Measurements from ENCODE around the gene TRPM3. TPM values are rescaled to one million over a fixed set of nuclear protein-coding genes. Genes with fewer than 3 reads are reported as not detected.

TRPM3 gene
- polyA plus RNA-seq, 2 of the 4 experiments (the other 2 are of a cell fraction): not detected

DNA sequence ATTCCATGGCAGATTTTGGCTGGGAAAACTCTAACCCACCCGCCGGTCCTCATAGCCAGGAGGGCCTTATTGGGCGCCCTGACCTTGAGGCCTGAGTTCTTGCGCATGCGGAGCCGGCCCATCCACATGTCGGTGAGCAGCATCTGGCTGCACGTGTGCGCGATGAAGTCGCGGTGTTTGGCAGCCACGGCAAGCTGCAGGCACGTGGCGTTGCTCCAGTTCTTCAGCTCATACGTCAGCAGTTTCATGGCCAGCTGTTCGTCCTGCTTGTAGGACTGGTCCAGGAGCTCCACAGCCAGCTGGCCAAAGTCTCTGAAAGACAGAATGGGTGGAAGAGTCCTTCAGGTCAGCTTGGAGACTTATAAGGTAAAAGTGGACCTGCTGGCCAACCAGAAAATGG is 502.6 kb downstream of the TRPM3 start:
- ATAC-seq (no peak), FAIRE-seq (no peak), DNase-seq (ENCODE audit: low read depth in 1 of 2, low spot score in 1 of 2) (no peak)
- TF ChIP-seq, protein P1, sequence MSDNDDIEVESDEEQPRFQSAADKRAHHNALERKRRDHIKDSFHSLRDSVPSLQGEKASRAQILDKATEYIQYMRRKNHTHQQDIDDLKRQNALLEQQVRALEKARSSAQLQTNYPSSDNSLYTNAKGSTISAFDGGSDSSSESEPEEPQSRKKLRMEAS (IDR thresholded peaks at IDR 0.05): no peak
- TF ChIP-seq MAFK (IDR thresholded peaks at IDR 0.05; ENCODE audit: partially characterized antibody): no peak
- no peak for TF ChIP-seq RARB (CRISPR knock-in tag; IDR thresholded peaks at IDR 0.05)
- no peak for TF ChIP-seq MYC (IDR thresholded peaks at IDR 0.05; ENCODE audit: borderline replicate concordance, low read length)
- TF ChIP-seq, protein P2, sequence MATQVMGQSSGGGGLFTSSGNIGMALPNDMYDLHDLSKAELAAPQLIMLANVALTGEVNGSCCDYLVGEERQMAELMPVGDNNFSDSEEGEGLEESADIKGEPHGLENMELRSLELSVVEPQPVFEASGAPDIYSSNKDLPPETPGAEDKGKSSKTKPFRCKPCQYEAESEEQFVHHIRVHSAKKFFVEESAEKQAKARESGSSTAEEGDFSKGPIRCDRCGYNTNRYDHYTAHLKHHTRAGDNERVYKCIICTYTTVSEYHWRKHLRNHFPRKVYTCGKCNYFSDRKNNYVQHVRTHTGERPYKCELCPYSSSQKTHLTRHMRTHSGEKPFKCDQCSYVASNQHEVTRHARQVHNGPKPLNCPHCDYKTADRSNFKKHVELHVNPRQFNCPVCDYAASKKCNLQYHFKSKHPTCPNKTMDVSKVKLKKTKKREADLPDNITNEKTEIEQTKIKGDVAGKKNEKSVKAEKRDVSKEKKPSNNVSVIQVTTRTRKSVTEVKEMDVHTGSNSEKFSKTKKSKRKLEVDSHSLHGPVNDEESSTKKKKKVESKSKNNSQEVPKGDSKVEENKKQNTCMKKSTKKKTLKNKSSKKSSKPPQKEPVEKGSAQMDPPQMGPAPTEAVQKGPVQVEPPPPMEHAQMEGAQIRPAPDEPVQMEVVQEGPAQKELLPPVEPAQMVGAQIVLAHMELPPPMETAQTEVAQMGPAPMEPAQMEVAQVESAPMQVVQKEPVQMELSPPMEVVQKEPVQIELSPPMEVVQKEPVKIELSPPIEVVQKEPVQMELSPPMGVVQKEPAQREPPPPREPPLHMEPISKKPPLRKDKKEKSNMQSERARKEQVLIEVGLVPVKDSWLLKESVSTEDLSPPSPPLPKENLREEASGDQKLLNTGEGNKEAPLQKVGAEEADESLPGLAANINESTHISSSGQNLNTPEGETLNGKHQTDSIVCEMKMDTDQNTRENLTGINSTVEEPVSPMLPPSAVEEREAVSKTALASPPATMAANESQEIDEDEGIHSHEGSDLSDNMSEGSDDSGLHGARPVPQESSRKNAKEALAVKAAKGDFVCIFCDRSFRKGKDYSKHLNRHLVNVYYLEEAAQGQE (IDR thresholded peaks at IDR 0.05): no peak
- TF ChIP-seq, protein P3, sequence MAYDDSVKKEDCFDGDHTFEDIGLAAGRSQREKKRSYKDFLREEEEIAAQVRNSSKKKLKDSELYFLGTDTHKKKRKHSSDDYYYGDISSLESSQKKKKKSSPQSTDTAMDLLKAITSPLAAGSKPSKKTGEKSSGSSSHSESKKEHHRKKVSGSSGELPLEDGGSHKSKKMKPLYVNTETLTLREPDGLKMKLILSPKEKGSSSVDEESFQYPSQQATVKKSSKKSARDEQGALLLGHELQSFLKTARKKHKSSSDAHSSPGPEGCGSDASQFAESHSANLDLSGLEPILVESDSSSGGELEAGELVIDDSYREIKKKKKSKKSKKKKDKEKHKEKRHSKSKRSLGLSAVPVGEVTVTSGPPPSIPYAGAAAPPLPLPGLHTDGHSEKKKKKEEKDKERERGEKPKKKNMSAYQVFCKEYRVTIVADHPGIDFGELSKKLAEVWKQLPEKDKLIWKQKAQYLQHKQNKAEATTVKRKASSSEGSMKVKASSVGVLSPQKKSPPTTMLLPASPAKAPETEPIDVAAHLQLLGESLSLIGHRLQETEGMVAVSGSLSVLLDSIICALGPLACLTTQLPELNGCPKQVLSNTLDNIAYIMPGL (CRISPR knock-in tag; IDR thresholded peaks at IDR 0.05; ENCODE audit: borderline replicate concordance): no peak
- TF ChIP-seq NFE2L2 (conservative IDR thresholded peaks at IDR 0.05; ENCODE audit: low read length): no peak
- no peak for TF ChIP-seq CHD4 (IDR thresholded peaks at IDR 0.05; ENCODE audit: borderline replicate concordance)
- no peak for TF ChIP-seq ZFP36 (IDR thresholded peaks at IDR 0.05; ENCODE audit: borderline replicate concordance, partially characterized antibody)
- TF ChIP-seq, protein P4, sequence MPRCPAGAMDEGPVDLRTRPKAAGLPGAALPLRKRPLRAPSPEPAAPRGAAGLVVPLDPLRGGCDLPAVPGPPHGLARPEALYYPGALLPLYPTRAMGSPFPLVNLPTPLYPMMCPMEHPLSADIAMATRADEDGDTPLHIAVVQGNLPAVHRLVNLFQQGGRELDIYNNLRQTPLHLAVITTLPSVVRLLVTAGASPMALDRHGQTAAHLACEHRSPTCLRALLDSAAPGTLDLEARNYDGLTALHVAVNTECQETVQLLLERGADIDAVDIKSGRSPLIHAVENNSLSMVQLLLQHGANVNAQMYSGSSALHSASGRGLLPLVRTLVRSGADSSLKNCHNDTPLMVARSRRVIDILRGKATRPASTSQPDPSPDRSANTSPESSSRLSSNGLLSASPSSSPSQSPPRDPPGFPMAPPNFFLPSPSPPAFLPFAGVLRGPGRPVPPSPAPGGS (IDR thresholded peaks at IDR 0.05): no peak
- TF ChIP-seq MAZ (IDR thresholded peaks at IDR 0.05; ENCODE audit: borderline replicate concordance, low read depth, low read length): no peak
- TF ChIP-seq, protein P5, sequence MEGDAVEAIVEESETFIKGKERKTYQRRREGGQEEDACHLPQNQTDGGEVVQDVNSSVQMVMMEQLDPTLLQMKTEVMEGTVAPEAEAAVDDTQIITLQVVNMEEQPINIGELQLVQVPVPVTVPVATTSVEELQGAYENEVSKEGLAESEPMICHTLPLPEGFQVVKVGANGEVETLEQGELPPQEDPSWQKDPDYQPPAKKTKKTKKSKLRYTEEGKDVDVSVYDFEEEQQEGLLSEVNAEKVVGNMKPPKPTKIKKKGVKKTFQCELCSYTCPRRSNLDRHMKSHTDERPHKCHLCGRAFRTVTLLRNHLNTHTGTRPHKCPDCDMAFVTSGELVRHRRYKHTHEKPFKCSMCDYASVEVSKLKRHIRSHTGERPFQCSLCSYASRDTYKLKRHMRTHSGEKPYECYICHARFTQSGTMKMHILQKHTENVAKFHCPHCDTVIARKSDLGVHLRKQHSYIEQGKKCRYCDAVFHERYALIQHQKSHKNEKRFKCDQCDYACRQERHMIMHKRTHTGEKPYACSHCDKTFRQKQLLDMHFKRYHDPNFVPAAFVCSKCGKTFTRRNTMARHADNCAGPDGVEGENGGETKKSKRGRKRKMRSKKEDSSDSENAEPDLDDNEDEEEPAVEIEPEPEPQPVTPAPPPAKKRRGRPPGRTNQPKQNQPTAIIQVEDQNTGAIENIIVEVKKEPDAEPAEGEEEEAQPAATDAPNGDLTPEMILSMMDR (IDR thresholded peaks at IDR 0.05): no peak
- TF ChIP-seq RAD21 (conservative IDR thresholded peaks at IDR 0.05 in 1 of 2, IDR thresholded peaks at IDR 0.05 in 1 of 2): no peak
- no peak for TF ChIP-seq KDM1A (IDR thresholded peaks at IDR 0.05; ENCODE audit: low read depth)
- TF ChIP-seq SMC3 (IDR thresholded peaks at IDR 0.05): no peak
- TF ChIP-seq NPAS2 (CRISPR knock-in tag; IDR thresholded peaks at IDR 0.05; ENCODE audit: borderline replicate concordance): no peak
- no peak for TF ChIP-seq EHF (CRISPR knock-in tag; IDR thresholded peaks at IDR 0.05)
- no peak overlapping the region for H3K27ac ChIP-seq
- no peaks in the 10 kb centered on the region for H3K9me3 ChIP-seq
- ChIA-PET CTCF (interaction anchor here (1.5 to 2.3 kb wide), 2 partner anchors 16 to 21 kb away, joined by 4 to 6 read pairs; no protein-coding TSS in a partner anchor), POLR2A (interaction anchor here (0.5 kb wide), 1 partner anchor 338 kb away, joined by 5 read pairs; no protein-coding TSS in a partner anchor)
- H3K4me2 ChIP-seq: no peak overlapping the region
- H3K4me1 ChIP-seq: no peaks in the 10 kb centered on the region
- no peak overlapping the region for H3K4me3 ChIP-seq
- WGBS (ENCODE audit: missing lambda C conversion rate): 76% methylated on average over 17 of the region's 17 CpGs

All from A549 (cell line).